HepG2 (cell line): ENCODE data around the gene CTIF. TPM values are rescaled to one million over a fixed set of nuclear protein-coding genes. Genes with fewer than 3 reads are reported as not detected.

Experiments
- ATAC-seq: fragments of 200-7000 bp; cut with Tn5 transposase; 3 replicates; pipeline ENCODE4 v1.9.1; 2020; ENCODE audit warnings: mild to moderate bottlenecking, moderate library complexity
- BruUV-seq: library from RNA; stranded (reverse); fragments of 400-500 nt; replicated peaks from 2 replicates; lab custom pipeline; 2021; lab: Mats Ljungman, UMichigan
- CTCF ChIA-PET: fragments of 300-600 bp; formaldehyde crosslinking; extraction: SDS; loops from one replicate; lab custom pipeline; 2021; ENCODE audit warnings: low total read pairs, inconsistent platforms, low intra/inter-chr PET ratio; lab: Yijun Ruan, JAX
- POLR2A ChIA-PET: fragments of 350-600 bp; sonication (Branson Sonifier 250); formaldehyde crosslinking; loops from one replicate; lab custom pipeline; 2020; ENCODE audit warnings: antibody characterized with exemption, inconsistent platforms; lab: Yijun Ruan, JAX
- DNase-seq: peaks from one replicate; pipeline ENCODE4 v3.0.0-alpha.2; 2015; ENCODE audit warnings: low spot score
- FAIRE-seq: peaks from 3 replicates; lab custom pipeline; 2011; peaks lifted over from hg19 to GRCh38; lab: Jason Lieb, UNC
- H2AFZ ChIP-seq: one replicate; pipeline ENCODE4 v1.6.1; 2011; ENCODE audit warnings: low read length, inconsistent platforms
- H3K27ac ChIP-seq: fragments of 300-600 bp; 3 replicates; pipeline ENCODE4 v1.8.0; 2011; ENCODE audit warnings: mixed run types, mild to moderate bottlenecking, mixed read lengths, low read length, inconsistent platforms; ENCODE audit not compliant: insufficient read depth; ENCODE audit errors: extremely low read length
- H3K27me3 ChIP-seq, 2 experiments: fragments of 200-600 bp in 1 of 2; 2 replicates in 1 of 2; 3 replicates in 1 of 2; pipeline versions ENCODE4 v1.6.0 to v1.8.0; 2011; ENCODE audit warnings: low read length in 2 of 2, mild to moderate bottlenecking in 2 of 2, moderate library complexity in 2 of 2, inconsistent platforms in 1 of 2; ENCODE audit not compliant: insufficient read depth in 2 of 2, control insufficient read depth in 1 of 2
- H3K36me3 ChIP-seq, 2 experiments: fragments of 200-600 bp in 1 of 2; replicated peaks in 1 of 2; 2 replicates in 1 of 2; 3 replicates in 1 of 2; pipeline versions ENCODE4 v1.5.1 to v1.8.0; 2011; ENCODE audit warnings: low read length in 2 of 2, inconsistent platforms in 1 of 2; ENCODE audit not compliant: insufficient read depth in 2 of 2, control insufficient read depth in 1 of 2
- H3K4me1 ChIP-seq: 2 replicates; pipeline ENCODE4 v1.5.1; 2012; ENCODE audit warnings: low read length, inconsistent platforms; ENCODE audit not compliant: insufficient read depth
- H3K4me2 ChIP-seq: 2 replicates; pipeline ENCODE4 v1.6.0; 2011; ENCODE audit warnings: low read depth, low read length, inconsistent platforms
- H3K4me3 ChIP-seq, 3 experiments: fragments of 200-600 bp in 1 of 3; sonication (generic), shearing (Covaris generic) in 1 of 3; replicated peaks in 1 of 3; 2 replicates each; pipeline ENCODE4 v1.5.1; 2011 to 2016; ENCODE audit warnings: low read length in 3 of 3, inconsistent platforms in 2 of 3, low read depth in 2 of 3, mild to moderate bottlenecking in 2 of 3, control low read depth in 1 of 3, mixed read lengths in 1 of 3; ENCODE audit not compliant: insufficient read depth in 1 of 3
- H3K79me2 ChIP-seq: one replicate; pipeline ENCODE4 v1.6.1; 2011; ENCODE audit warnings: low read length, inconsistent platforms; ENCODE audit not compliant: insufficient read depth
- H3K9ac ChIP-seq: 2 replicates; pipeline ENCODE4 v1.6.0; 2011; ENCODE audit warnings: mild to moderate bottlenecking, low read depth, low read length, inconsistent platforms; ENCODE audit not compliant: insufficient read depth
- H3K9me3 ChIP-seq: 2 replicates; pipeline ENCODE4 v1.5.1; 2012; ENCODE audit warnings: mild to moderate bottlenecking, low read length
- H4K20me1 ChIP-seq: 2 replicates; pipeline ENCODE4 v1.6.0; 2011; ENCODE audit warnings: inconsistent platforms, mild to moderate bottlenecking, low read length, moderate library complexity; ENCODE audit not compliant: insufficient read depth
- FOXP1 ChIP-seq, 2 experiments: fragments of 450-650 bp in 1 of 2; IDR thresholded peaks; 2 replicates each; pipeline ENCODE4 v1.6.1; 2017 to 2018; ENCODE audit warnings: antibody characterized with exemption in 1 of 2
- GTF2F1 ChIP-seq: fragments of 150-350 bp; IDR thresholded peaks from 2 replicates; pipeline ENCODE4 v1.6.1; 2014; ENCODE audit warnings: low read length
- HOXA3 ChIP-seq: sonication (generic); formaldehyde crosslinking; IDR thresholded peaks from 2 replicates; pipeline ENCODE4 v1.5.0; 2020; ENCODE audit warnings: missing genetic modification reagents
- LCORL ChIP-seq, 2 experiments: fragments of 450-650 bp in 1 of 2; sonication (generic) in 1 of 2; formaldehyde crosslinking in 1 of 2; IDR thresholded peaks; 2 replicates each; pipeline versions ENCODE4 v1.5.0 to v1.6.1; 2017 to 2020; ENCODE audit warnings: antibody characterized with exemption in 1 of 2, missing genetic modification reagents in 1 of 2
- MXD1 ChIP-seq: sonication (generic); formaldehyde crosslinking; IDR thresholded peaks from 2 replicates; pipeline ENCODE4 v1.4.0; 2020; ENCODE audit warnings: mild to moderate bottlenecking, missing genetic modification reagents
- NR2F6 ChIP-seq, 2 experiments: IDR thresholded peaks; 2 replicates each; pipeline ENCODE4 v1.6.1; 2016; ENCODE audit warnings: antibody characterized with exemption in 1 of 2, mild to moderate bottlenecking in 1 of 2
- SP5 ChIP-seq: IDR thresholded peaks from 2 replicates; pipeline ENCODE4 v1.6.1; 2016; ENCODE audit warnings: low read depth, borderline replicate concordance
- TBX3 ChIP-seq: fragments of 450-650 bp; IDR thresholded peaks from 2 replicates; pipeline ENCODE4 v1.6.1; 2017; ENCODE audit warnings: antibody characterized with exemption, mild to moderate bottlenecking, inconsistent platforms, borderline replicate concordance
- ZFP1 ChIP-seq: IDR thresholded peaks from 2 replicates; pipeline ENCODE4 v1.6.1; 2016
- ZMYM3 ChIP-seq: sonication (generic); formaldehyde crosslinking; IDR thresholded peaks from 2 replicates; pipeline ENCODE4 v1.5.1; 2020; ENCODE audit warnings: mild to moderate bottlenecking, missing genetic modification reagents
- ZNF30 ChIP-seq: sonication (generic); formaldehyde crosslinking; IDR thresholded peaks from 2 replicates; pipeline ENCODE4 v1.5.0; 2020; ENCODE audit warnings: mild to moderate bottlenecking, missing genetic modification reagents
- ZNF331 ChIP-seq: sonication (generic); formaldehyde crosslinking; IDR thresholded peaks from 2 replicates; pipeline ENCODE4 v1.4.0; 2020; ENCODE audit warnings: missing genetic modification reagents
- ZNF512B ChIP-seq: sonication (generic); formaldehyde crosslinking; IDR thresholded peaks from 2 replicates; pipeline ENCODE4 v1.5.1; 2020; ENCODE audit warnings: missing genetic modification reagents, mild to moderate bottlenecking, borderline replicate concordance
- WGBS: methylation state at CpG from one replicate; pipeline ENCODE4 v1.1.6; 2017; ENCODE audit warnings: low lambda C conversion rate; 5-methylcytosine and 5-hydroxymethylcytosine counted together
- in situ Hi-C: cut with HindIII; loops from 2 replicates; pipeline ENCODE4 v1.10.0; 2017; ENCODE audit warnings: low pct_unique_long_range_greater_than_20kb; ENCODE audit not compliant: extremely low pct_ligation_motif_present
- intact Hi-C: fragments of 100-400 bp; cut with micrococcal nuclease; formaldehyde crosslinking; loops from one replicate; pipeline ENCODE4 v1.10.0; 2022; ENCODE audit not compliant: unreplicated experiment
- polyA plus RNA-seq, 8 experiments: library from polyadenylated mRNA; depleted of rRNA in 3 of 8; stranded (reverse) in 7 of 8; unstranded in 1 of 8; fragments of >200 nt; fragmentation: Illumina TruSeq in 4 of 8; extraction: Trizol in 4 of 8; gene quantifications; 2 replicates each; pipeline versions ENCODE4 v1.2.1 to v1.2.3, GENCODE V29; 2011 to 2016; ENCODE audit warnings: low read depth in 4 of 8, missing spikeins in 1 of 8, mixed read lengths in 1 of 8; ENCODE audit not compliant: insufficient read depth in 1 of 8
- total RNA-seq, 5 experiments: library from RNA; depleted of rRNA; stranded (reverse); fragments of >200 nt; fragmentation: Illumina TruSeq; extraction: Trizol; gene quantifications; 2 replicates each; pipeline ENCODE4 v1.2.3, GENCODE V29; 2016; ENCODE audit warnings: low read depth in 1 of 5
- TF ChIP-seq, protein P1 (sequence below): sonication (generic); formaldehyde crosslinking; IDR thresholded peaks from 2 replicates; pipeline ENCODE4 v1.5.1; 2020; ENCODE audit warnings: mild to moderate bottlenecking, moderate library complexity, missing genetic modification reagents
- TF ChIP-seq, protein P2 (sequence below): sonication (generic); formaldehyde crosslinking; IDR thresholded peaks from 2 replicates; pipeline ENCODE4 v1.9.0; 2021; ENCODE audit warnings: missing genetic modification reagents, borderline replicate concordance

The CTIF gene
- total and polyA plus RNA-seq, 2 of the 13 experiments (the other 11 are each of a cell fraction or from before 2014, with no cell fraction given), result 18.2 to 28.0 TPM

DNA sequence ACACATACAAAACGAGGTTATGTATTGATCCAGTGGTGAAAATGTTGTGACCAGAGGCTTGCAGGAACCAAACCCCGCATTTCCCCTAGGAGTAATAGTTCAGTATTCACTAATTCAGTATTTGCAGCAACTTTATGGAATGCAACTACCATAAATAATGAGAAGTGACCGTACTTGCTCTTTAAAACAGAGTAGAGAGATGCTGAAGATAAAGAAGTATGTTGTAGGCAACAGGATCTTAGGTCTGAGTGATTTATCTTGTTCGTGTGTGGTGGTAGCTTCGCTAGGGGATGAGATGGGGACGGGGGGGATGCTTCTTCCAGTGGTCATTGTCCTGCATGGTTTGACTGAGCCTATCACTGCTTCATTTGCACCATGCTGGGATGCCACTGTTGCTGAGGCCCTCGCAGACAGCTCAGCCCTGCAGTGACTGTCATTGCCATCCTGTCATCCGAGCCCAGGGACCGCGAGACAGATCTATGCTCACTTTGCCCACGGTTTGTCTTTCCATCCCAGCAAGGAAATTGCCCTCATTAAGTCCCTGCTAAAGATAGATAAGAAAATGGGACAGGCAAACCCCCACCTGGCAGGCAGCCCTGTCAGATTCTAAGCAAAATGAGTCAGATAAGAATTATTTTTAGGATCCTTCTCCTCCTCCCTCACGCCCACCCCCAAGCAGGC is 181.3 kb downstream of the CTIF start (continued):
- TF ChIP-seq LCORL (IDR thresholded peaks at IDR 0.05), result no peak
- no peak for TF ChIP-seq LCORL (CRISPR knock-in tag; IDR thresholded peaks at IDR 0.05)
- no peak for TF ChIP-seq ZNF331
- TF ChIP-seq ZNF30 (CRISPR knock-in tag), result no peak
- no peak for TF ChIP-seq GTF2F1
- no peak for TF ChIP-seq MXD1 (CRISPR knock-in tag)
- no peak for TF ChIP-seq SP5 (CRISPR knock-in tag)

DNA sequence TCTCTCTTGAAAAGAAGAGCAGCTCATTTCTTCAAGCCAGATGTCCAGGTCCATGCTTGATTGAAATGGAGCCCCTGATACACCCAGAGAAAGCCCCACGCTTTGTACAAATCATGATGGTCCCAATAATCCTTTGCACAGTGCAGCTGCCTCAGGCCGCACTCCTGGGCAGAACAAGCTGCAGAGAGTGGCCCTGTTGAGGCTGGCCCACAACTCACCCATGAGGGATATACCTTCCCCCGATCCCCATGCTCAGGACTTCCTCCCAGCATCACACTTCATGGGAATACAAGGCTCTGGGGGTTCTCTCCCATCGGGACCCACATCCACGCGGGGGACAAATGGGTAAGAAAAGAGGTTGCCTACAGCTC is 181.8 kb downstream of the CTIF start:
- Histone ChIP-seq H3K36me3 (peaks cover 9 to 29% of the 10 kb centered on the region in 2 experiments; a peak in 4 of 5 replicates), H4K20me1 (no peaks in the 10 kb centered on the region), H3K79me2 (no peaks in the 10 kb centered on the region), H3K27me3 (no peaks in the 10 kb centered on the region), H2AFZ (no peak overlapping the region), H3K4me1 (no peaks in the 10 kb centered on the region), H3K27ac (no peak overlapping the region), H3K4me3 (no peak overlapping the region), H3K9ac (no peak overlapping the region), H3K4me2 (no peak overlapping the region), H3K9me3 (no peaks in the 10 kb centered on the region)
- ChIA-PET CTCF (no interaction called here), POLR2A (no interaction called here)
- BruUV-seq, result no TSS peak
- FAIRE-seq (no peak), ATAC-seq (no peak), DNase-seq (no peak)
- intact Hi-C loops (no loop called here), in situ Hi-C loops (no loop called here)
- 100% methylated on average over 3 of the region's 6 CpGs for WGBS
- no peak for TF ChIP-seq FOXP1 (IDR thresholded peaks at IDR 0.05)
- no peak for TF ChIP-seq FOXP1 (CRISPR knock-in tag; IDR thresholded peaks at IDR 0.05)
- TF ChIP-seq ZMYM3 (CRISPR knock-in tag), result no peak
- no peak for TF ChIP-seq NR2F6 (IDR thresholded peaks at IDR 0.05)
- TF ChIP-seq NR2F6 (CRISPR knock-in tag; IDR thresholded peaks at IDR 0.05), result no peak
- TF ChIP-seq TBX3, result no peak
- TF ChIP-seq, protein P1, sequence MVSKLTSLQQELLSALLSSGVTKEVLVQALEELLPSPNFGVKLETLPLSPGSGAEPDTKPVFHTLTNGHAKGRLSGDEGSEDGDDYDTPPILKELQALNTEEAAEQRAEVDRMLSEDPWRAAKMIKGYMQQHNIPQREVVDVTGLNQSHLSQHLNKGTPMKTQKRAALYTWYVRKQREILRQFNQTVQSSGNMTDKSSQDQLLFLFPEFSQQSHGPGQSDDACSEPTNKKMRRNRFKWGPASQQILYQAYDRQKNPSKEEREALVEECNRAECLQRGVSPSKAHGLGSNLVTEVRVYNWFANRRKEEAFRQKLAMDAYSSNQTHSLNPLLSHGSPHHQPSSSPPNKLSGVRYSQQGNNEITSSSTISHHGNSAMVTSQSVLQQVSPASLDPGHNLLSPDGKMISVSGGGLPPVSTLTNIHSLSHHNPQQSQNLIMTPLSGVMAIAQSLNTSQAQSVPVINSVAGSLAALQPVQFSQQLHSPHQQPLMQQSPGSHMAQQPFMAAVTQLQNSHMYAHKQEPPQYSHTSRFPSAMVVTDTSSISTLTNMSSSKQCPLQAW (CRISPR knock-in tag), result no peak
- no peak for TF ChIP-seq ZNF512B
- no peak for TF ChIP-seq HOXA3 (CRISPR knock-in tag)
- TF ChIP-seq, protein P2, sequence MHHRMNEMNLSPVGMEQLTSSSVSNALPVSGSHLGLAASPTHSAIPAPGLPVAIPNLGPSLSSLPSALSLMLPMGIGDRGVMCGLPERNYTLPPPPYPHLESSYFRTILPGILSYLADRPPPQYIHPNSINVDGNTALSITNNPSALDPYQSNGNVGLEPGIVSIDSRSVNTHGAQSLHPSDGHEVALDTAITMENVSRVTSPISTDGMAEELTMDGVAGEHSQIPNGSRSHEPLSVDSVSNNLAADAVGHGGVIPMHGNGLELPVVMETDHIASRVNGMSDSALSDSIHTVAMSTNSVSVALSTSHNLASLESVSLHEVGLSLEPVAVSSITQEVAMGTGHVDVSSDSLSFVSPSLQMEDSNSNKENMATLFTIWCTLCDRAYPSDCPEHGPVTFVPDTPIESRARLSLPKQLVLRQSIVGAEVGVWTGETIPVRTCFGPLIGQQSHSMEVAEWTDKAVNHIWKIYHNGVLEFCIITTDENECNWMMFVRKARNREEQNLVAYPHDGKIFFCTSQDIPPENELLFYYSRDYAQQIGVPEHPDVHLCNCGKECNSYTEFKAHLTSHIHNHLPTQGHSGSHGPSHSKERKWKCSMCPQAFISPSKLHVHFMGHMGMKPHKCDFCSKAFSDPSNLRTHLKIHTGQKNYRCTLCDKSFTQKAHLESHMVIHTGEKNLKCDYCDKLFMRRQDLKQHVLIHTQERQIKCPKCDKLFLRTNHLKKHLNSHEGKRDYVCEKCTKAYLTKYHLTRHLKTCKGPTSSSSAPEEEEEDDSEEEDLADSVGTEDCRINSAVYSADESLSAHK (CRISPR knock-in tag), result no peak
- no peak for TF ChIP-seq ZFP1 (CRISPR knock-in tag)
